A549 (cell line): ENCODE measurements around the gene SEC16A.

ENCODE experiments used
- CTCF ChIP-seq: fragments of >200 bp; sonication (Bioruptor Twin); formaldehyde crosslinking; IDR thresholded peaks from 3 replicates; pipeline ENCODE4 v1.5.1; 2016
- E2F6 ChIP-seq: IDR thresholded peaks from 2 replicates; pipeline ENCODE4 v1.6.1; 2012; ENCODE audit warnings: low read depth, borderline replicate concordance
- POLR2A ChIP-seq: IDR thresholded peaks from 2 replicates; pipeline ENCODE4 v1.6.1; 2012; ENCODE audit warnings: mild to moderate bottlenecking, low read length
- TP53 ChIP-seq: fragments of 250-450 bp; sonication (Bioruptor Pico); IDR thresholded peaks from 2 replicates; pipeline ENCODE4 v1.5.0; 2021; ENCODE audit warnings: mild to moderate bottlenecking, moderate library complexity

GRCh38 chr9:136483589-136484152, 831 bp upstream of the SEC16A start:
- TF ChIP-seq CTCF (no peak), TP53 (CRISPR knock-in tag) (no peak), E2F6 (no peak), POLR2A (peak; percentile 69)
